Muscle of arm (tissue), 12 donors: Measurements from ENCODE around the gene RASGRF1. TPM values are rescaled to one million over a fixed set of nuclear protein-coding genes. Genes with fewer than 3 reads are reported as not detected.
"Not testable (repeated sequence)": the region's sequence is repeated elsewhere in the genome, so short reads cannot be mapped to it uniquely, and the experiment has no call there.

ENCODE experiments used
- DNase-seq: peaks from one replicate; pipeline ENCODE4 v3.0.0-alpha.2; 2013
- polyA plus RNA-seq, 12 donors: library from polyadenylated mRNA; unstranded; fragments of 120-200 nt; gene quantifications; one replicate each; pipeline ENCODE4 v1.2.1, GENCODE V29; 2013; ENCODE audit not compliant: insufficient read length in 12 of 12

The RASGRF1 gene
- polyA plus RNA-seq, 12 donors: 0.11 to 0.80 (median 0.32) TPM; not detected in 2

GRCh38 chr15:78930577-78931388 is 159.8 kb downstream of the RASGRF1 start:
- DNase-seq: no peak

DNA sequence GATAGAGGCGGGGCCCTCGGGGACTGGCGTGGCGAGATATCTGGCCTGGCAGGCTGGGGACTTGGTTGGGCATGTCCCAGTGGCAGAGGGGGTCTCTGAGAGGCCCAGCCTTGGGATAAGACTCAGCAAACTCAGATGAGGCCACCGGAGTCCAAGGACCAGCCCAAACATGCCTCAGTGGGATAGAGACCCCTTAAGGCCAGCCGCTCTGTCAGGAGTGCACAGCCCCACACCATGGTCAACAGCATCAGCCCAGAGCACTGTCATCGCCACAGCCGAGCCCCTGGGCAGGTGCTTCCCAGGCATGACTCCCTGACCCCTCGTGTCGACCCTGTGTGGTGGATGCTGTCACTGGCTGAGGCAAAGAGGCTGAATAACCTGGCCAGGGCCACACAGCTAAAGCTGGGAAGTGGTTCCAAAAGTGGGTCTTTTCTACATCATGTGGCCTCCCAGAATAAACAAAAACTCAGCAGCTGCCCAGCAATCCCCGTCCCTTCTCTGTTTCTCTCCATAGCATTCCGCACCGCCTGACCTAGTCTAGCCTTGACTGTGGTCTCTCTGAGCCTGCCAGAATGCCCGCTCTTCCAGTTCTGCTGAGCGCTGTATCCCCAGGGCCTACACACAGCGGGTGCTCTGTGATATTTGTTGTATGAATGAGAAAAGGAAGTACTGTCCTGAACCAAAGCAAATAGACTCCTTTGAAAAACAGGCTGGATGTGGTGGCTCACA is 160.9 kb downstream of the RASGRF1 start:
- DNase-seq: no peak

DNA sequence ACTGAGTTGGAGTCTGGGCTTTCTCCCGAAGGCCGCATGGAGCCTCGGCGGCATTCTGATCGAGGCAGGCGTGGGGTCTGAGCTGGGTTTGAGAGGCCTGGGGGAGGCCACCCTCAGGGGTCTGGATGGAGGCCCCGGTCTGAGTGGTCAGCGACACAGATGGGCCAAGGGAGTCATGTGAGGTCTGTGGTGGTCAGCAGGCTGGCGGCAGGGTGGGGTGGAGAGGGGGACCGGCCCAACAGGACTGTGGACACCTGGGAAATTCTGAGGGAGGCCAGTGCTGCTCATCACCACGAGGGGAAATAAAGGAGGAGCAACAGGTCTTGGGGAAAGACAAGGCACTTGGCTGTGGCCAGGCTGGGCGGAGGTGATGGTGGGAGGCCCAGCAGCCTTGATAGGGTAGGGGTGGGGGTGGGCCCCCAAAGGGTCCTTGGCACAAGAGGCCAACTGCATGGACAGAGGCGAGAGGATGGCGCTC is 161.9 kb downstream of the RASGRF1 start:
- no peak for DNase-seq

DNA sequence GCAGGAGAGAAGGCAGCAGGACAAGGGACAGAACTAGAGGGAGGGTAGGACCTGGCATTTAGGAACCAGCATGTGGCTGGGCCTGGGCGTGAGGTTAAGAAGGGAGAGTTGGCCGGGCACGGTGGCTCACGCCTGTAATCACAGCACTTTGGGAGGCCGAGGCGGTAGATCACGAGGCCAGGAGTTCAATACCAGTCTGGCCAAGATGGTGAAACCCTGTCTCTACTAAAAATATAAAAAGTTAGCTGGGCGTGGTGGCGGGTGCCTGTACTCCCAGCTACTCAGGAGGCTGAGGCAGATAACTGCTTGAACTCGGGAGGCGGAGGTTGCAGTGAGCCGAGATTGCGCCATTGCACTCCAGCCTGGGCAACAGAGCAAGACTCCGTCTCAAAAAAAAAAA is 162.4 kb downstream of the RASGRF1 start:
- not testable (repeated sequence) for DNase-seq

DNA sequence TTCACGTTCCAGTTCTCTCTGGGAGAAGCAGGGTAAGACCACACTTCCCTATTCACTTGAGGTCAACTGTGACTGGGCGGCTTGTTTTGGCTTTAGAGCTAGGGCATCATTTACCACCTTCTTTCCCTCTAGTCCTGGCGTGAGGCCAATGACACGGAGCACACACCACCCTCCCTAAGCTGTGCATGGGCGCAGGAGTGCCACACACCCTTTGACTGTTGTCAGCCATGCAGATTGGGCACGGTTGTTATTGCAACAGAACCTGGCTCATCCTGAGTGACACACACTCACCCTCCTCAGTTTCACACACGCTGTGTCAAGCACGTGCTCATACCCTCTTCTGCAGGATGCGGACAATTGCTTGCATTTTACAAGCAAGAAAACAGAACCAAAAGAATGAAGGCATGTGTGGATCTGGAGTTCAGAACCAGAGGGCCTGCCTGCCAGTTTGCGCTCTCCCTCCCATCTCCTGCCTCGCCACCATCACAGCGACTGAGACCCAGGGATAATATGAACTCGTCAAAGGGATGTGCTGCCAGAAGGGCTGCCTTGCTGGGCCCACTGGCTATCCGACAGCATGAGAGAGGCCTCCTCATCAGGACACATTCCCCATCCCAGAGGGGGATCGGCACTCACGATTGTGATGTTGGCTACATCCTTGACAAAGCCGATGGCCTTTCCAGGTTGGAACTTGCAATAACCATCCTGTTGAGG is 163.3 kb downstream of the RASGRF1 start:
- DNase-seq: no peak

GRCh38 chr15:78925956-78926743 is 164.4 kb downstream of the RASGRF1 start:
- DNase-seq: no peak

DNA sequence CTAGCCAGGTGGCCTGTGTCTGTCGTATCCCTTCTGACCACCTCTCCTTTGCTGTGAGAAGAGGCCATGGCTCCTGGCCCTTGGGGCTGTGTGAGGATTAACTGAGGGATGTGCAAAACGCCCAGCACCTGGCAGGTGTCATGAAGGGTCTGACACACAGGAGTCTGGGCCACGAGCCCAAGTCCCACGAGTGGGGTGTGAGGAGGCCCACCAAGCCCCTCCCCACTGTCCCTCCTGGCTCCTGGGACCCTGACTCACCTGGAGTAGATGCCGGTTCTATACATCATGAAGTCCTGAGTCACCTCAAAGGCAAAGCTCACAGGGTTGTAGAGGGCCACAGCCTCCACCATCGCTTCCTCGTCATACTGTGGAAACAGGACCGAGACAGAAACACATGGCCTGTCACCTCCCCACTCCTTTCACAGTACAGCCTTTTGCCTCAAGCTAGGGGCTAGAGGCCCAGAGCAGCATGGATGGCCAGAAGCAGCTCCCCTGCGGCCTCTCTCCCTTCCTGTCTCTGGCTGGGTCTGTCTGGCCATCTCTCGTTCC is 165.4 kb downstream of the RASGRF1 start:
- DNase-seq: no peak

GRCh38 chr15:78923480-78924360 is 166.9 kb downstream of the RASGRF1 start:
- DNase-seq: no peak

DNA sequence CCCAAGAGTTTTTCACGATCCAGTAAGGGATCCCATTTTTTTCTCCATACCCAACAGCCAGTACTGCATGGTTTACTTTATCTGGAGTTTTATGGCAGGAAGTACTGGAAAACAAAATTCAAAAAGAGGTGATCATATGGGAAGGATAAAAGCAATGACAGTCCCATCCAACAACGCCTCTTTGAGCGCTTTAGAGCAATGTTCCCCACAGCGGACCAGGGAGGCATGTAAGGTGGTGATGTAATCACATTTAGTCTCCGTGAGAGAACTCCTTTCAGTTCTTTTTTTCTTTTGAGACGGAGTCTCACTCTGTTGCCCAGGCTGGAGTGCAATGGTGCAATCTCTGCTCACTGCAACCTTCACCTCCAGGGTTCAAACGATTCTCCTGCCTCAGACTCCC is 167.6 kb downstream of the RASGRF1 start:
- no peak for DNase-seq

- peak; percentile 63 for DNase-seq
These were observed 168.1 kb downstream of the RASGRF1 start for GRCh38 chr15:78922527-78922926.

DNA sequence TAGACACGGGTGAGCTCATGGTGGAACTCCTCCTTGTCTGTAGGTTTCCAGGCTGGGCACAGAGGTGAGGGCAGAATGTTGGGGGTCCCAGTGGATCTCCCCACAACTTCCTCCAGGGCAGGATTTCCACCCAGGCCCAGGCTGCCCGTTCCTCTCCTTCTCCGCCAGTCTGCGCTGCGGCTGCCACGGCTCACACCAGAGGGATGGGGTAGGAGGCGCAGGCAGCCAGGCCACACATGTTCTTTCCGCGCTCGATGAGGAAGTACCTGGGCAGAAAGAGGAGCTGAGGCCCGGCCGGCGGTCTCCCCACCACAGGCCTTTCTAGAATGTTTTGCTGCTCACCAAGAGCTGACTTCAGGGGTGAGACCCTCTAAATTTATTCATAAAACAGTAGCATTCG is 168.6 kb downstream of the RASGRF1 start:
- no peak for DNase-seq

- no peak for DNase-seq
These were observed 169.1 kb downstream of the RASGRF1 start for GRCh38 chr15:78921517-78921916.

- DNase-seq: no peak
These were observed 172.7 kb downstream of the RASGRF1 start for GRCh38 chr15:78917888-78918287.

DNA sequence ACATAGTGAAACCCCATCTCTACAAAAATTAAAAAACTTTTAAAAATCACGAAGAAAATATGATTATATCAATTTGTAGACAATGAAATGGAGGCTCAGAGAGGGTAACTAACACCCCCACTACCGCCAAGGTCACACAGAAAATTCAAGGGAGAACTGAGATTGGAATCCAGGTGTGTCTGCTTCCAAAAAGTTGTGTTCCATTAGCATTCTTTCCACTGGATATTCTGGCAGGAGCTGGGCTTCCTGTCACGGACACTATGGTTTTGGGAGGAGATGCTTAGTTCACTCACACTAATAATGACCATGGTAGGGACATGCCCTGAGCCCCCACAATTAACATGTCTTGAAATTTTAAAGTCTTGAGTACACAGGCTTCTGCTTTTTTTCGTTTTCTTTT is 174.5 kb downstream of the RASGRF1 start:
- DNase-seq: no peak

- no peak for DNase-seq
These were observed 175.1 kb downstream of the RASGRF1 start for GRCh38 chr15:78915341-78916087.

- DNase-seq: no peak
These were observed 176.4 kb downstream of the RASGRF1 start for GRCh38 chr15:78914027-78914764.

- no peak for DNase-seq
These were observed 177.6 kb downstream of the RASGRF1 start for GRCh38 chr15:78913012-78913411.

- DNase-seq: no peak
These were observed 178.3 kb downstream of the RASGRF1 start for GRCh38 chr15:78912316-78912715.

DNA sequence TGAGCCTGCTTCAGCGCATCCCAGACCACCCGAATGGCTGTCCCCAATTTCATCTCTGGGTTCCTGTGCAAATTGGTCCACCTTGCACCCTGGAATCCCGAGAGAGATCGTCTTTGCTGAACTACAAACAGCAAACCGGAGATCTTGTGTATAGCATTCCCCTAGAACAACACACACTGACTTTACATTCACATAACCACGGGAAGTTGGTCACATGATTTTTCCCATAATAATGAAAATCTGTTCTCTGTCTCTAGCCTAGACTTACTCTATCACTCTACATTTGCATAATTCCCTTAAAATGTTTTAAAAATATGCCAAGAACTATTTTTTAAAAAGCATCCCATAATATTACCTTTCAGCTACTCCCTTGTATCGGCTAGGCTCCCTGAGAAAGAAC is 180.3 kb downstream of the RASGRF1 start:
- no peak for DNase-seq
